Thyroid gland (tissue), 4 donors: Measurements from ENCODE around the gene FGL2. TPM values are rescaled to one million over a fixed set of nuclear protein-coding genes. Genes with fewer than 3 reads are reported as not detected.

Experiments used
- DNase-seq, 2 donors: peaks; one replicate each; pipeline ENCODE4 v3.0.0-alpha.2; 2019
- H3K27ac ChIP-seq, 3 donors: fragments of 200-600 bp; sonication (generic); 1 replicate in 2 of 3; 2 replicates in 1 of 3; pipeline ENCODE4 v1.5.1; 2016 to 2019; ENCODE audit warnings: mild to moderate bottlenecking in 1 of 3, moderate library complexity in 1 of 3
- H3K27me3 ChIP-seq: fragments of 200-600 bp; sonication (generic); one replicate; pipeline ENCODE4 v1.5.1; 2019
- H3K36me3 ChIP-seq, 2 donors: fragments of 200-600 bp; sonication (generic); one replicate each; pipeline ENCODE4 v1.5.1; 2016 to 2019
- H3K4me1 ChIP-seq, 2 donors: fragments of 200-600 bp; sonication (generic); one replicate each; pipeline ENCODE4 v1.5.1; 2017 to 2019
- H3K4me3 ChIP-seq, 3 donors: fragments of 200-600 bp; sonication (generic); replicated peaks in 1 of 3; 1 replicate in 2 of 3; 2 replicates in 1 of 3; pipeline ENCODE4 v1.5.1; 2016; ENCODE audit warnings: mild to moderate bottlenecking in 1 of 3
- H3K9me3 ChIP-seq: fragments of 200-600 bp; sonication (generic); one replicate; pipeline ENCODE4 v1.5.1; 2017
- CTCF ChIP-seq, 6 experiments: fragments of 200-600 bp in 3 of 6; fragments of 450-650 bp in 3 of 6; sonication (generic) in 3 of 6; IDR thresholded peaks; one replicate each; pipeline ENCODE4 v1.5.1; 2016 to 2019; ENCODE audit warnings: antibody characterized with exemption in 6 of 6, mild to moderate bottlenecking in 2 of 6, inconsistent platforms in 1 of 6, moderate library complexity in 1 of 6
- POLR2A ChIP-seq, 2 donors: fragments of 450-650 bp; IDR thresholded peaks; one replicate each; pipeline ENCODE4 v1.6.1; 2017; ENCODE audit warnings: antibody characterized with exemption in 2 of 2, mild to moderate bottlenecking in 2 of 2, moderate library complexity in 1 of 2
- WGBS, 2 donors: methylation state at CpG; one replicate each; pipeline ENCODE4 v1.1.5; 2017; 5-methylcytosine and 5-hydroxymethylcytosine counted together
- intact Hi-C: fragments of 100-400 bp; cut with DNase I; formaldehyde crosslinking; loops from one replicate; pipeline ENCODE4 v1.15.1; 2023
- total RNA-seq, 4 donors: library from RNA; depleted of rRNA; stranded (reverse); fragments of >200 nt; gene quantifications; one replicate each; pipeline ENCODE4 v1.2.3, GENCODE V29; 2016

FGL2 gene
- 10 to 100 TPM; 19.9 to 66.5 (median 38.3) TPM for total RNA-seq

DNA sequence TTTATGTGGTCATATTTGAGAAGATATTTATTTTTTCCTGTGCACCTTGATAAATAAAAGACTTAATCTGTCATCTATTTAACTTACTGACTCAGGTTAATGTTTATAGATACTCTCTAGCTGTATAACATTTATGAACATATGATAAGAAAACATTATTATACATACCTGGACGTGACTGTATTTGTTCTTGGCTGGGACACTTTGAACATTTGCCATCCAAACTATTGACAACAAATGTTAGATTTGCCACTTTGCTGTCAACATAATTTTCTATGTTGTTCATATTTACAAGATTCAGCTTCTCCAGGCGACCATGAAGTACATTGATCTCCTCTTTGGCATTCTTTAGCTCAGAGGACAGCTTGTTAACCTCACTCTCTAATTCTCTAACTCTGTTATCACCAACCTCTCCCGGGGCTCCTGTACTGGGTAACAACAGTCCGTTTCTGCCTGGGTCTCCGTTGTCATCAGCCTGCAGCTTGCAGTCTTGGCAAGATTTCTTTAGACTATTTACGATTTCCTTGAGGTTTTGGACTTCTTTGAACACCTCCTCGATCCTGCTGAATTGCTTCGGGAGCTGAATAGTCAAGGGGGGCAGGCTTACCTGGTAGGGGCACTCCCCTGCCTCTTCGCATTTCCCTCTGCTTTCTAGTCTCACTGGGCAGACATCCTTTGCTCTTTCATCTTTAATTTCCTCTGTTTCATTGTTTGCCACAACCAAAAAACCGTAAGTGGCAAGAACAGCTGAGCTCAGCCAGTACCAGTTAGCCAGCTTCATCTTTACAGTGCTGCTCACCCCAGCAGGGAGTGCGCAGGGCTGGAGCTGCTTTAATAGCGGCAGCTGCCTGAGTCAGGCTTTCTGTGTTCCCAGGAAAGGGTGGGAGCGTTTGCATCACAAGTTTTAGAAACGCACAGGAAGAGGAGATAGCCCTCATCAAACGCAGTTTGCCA, at the start of gene FGL2:
TSS of gene FGL2 (minus strand) at position 807 of the 954 bp plus-strand sequence. CDS start at position 781, 26 bp downstream.
- DNase-seq = peak; percentile 44 to 46
- no peaks in the 10 kb centered on the region for H3K9me3 ChIP-seq
- WGBS, 2 donors = 32 to 42% methylated on average over 15 of the region's 15 CpGs
- H3K4me3 ChIP-seq = peak within 1 kb of the TSS in 1 of 3 donors; percentile 31
- H3K4me1 ChIP-seq = peaks cover 0 to 5% of the 10 kb centered on the region in 2 donors
- H3K36me3 ChIP-seq = no peaks in the 10 kb centered on the region
- intact Hi-C loops = no loop called here
- peak in 1 of 2 donors; percentile 52 for TF ChIP-seq POLR2A (IDR thresholded peaks at IDR 0.05)
- TF ChIP-seq CTCF (IDR thresholded peaks at IDR 0.05) = no peak
- H3K27me3 ChIP-seq = no peaks in the 10 kb centered on the region
- peak within 1 kb of the TSS in 2 of 3 donors; percentile 48 to 74 for H3K27ac ChIP-seq

- no peak overlapping the region for H3K4me3 ChIP-seq
- whole genome bisulfite sequencing, 2 donors = 84 to 92% methylated on average over 3 of the region's 3 CpGs
- H3K9me3 ChIP-seq = no peaks in the 10 kb centered on the region
- no peaks in the 10 kb centered on the region for H3K27me3 ChIP-seq
- TF ChIP-seq CTCF (IDR thresholded peaks at IDR 0.05) = no peak
- TF ChIP-seq POLR2A (IDR thresholded peaks at IDR 0.05) = no peak
- H3K36me3 ChIP-seq = no peaks in the 10 kb centered on the region
- DNase-seq = no peak
- intact Hi-C loops = loop anchor here (10.0 kb wide), 2 partner anchors 87 to 123 kb away; partner anchors contain the start of gene CCDC146
- H3K4me1 ChIP-seq = peaks cover 14 to 19% of the 10 kb centered on the region in 2 donors
- no peak overlapping the region for H3K27ac ChIP-seq
These were observed 48.5 kb upstream of the FGL2 start for GRCh38 chr7:77248154-77248553.

DNA sequence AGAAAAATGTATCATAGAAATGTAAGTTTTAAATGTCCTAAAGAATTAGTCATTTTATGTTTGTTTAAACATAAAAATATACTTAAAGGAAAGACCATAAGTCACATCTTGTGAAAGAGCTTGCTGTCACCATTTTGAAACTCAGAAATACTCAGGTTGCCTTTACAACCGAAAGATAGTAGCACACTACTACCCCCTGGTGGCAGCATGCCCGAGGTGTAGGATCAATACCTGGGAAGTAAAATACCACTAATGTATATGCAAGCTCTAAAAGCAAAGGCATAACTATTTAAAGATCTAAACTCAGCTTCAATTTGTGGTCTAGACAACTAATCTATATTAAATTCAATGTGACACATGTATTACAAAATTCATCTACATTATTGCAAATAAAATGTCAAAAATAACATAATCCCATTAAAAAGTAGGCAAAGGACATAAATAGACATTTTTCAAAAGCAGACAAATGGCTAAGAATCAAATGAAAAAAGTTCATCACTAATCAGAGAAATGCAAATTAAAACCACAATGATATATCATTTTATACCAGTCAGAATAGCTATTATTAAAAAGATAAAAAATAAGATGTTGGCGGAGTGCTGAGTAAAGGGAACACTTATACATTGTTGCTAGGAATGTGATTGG, 47.7 kb upstream of the FGL2 start:
- Histone ChIP-seq H3K9me3 (no peaks in the 10 kb centered on the region), H3K27me3 (no peaks in the 10 kb centered on the region), H3K4me1 (peaks cover 19 to 21% of the 10 kb centered on the region in 2 donors), H3K36me3 (no peaks in the 10 kb centered on the region), H3K27ac (no peak overlapping the region), H3K4me3 (no peak overlapping the region)
- TF ChIP-seq POLR2A (IDR thresholded peaks at IDR 0.05) (no peak), CTCF (IDR thresholded peaks at IDR 0.05) (peak; percentile 51 to 91 (median 82))
- intact Hi-C loops = loop anchor here (10.0 kb wide), 2 partner anchors 87 to 123 kb away; partner anchors contain the start of gene CCDC146
- 32 to 37% methylated on average over 3 of the region's 3 CpGs for WGBS, 2 donors
- peak; percentile 66 to 76 for DNase-seq

DNA sequence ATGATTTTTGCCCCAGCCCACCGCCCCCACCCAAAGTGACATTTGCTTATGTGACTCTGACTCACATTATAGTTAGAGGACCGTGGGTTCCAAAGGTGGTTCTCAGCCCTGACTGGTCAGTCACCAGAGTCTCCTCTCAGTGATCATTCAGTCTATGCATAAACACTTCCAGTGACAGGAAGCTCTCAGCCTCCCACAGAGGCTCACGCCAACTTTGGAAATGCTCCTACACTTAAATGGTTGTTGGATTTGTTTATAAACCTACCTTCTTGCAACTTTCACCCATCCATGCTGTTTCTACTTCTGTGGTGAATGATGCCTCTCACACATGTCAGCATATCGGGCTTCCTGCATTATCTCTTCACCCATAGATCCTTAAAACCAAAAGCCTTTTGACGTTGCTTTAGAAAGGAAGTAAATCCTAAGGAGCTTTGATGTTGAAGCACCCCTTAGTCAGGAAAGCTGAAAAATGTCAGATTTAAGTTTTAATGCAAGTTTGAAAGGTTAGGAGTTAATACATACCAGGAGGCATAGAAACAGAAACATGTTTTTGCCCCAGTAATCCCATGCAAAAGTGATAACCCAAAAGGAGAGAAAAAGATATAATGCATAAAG, 46.5 kb upstream of the FGL2 start:
- H3K9me3 ChIP-seq = no peaks in the 10 kb centered on the region
- H3K36me3 ChIP-seq = no peaks in the 10 kb centered on the region
- intact Hi-C loops = loop anchor here (10.0 kb wide), 2 partner anchors 89 to 121 kb away; partner anchors contain the start of gene CCDC146
- H3K4me3 ChIP-seq = no peak overlapping the region
- DNase-seq = no peak
- WGBS, 2 donors = 75 to 77% methylated on average over 5 of the region's 5 CpGs
- no peak for TF ChIP-seq POLR2A (IDR thresholded peaks at IDR 0.05)
- TF ChIP-seq CTCF (IDR thresholded peaks at IDR 0.05) = no peak
- H3K27ac ChIP-seq = peak overlapping the region in 1 of 3 donors; percentile 22
- peaks cover 19 to 21% of the 10 kb centered on the region in 2 donors for H3K4me1 ChIP-seq
- no peaks in the 10 kb centered on the region for H3K27me3 ChIP-seq
